Measurements from ENCODE around the gene PSMB3. TPM values are rescaled to one million over a fixed set of nuclear protein-coding genes. Genes with fewer than 3 reads are reported as not detected.

The PSMB3 gene
- polyA plus RNA-seq, 1 donor (not counting 4 experiments of a cell fraction or from before 2014, with no cell fraction given) = 294 TPM

DNA sequence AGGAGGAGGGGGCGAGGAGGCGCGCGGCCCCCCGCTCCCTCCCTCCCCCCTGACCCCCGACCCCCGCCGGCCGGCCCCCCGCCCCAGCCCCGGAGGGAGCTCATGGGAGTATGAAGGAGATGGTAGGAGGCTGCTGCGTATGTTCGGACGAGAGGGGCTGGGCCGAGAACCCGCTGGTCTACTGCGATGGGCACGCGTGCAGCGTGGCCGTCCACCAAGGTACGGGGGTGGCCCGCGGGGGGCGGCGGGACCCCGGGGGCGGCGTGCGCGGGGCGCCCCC is 47.1 kb upstream of the PSMB3 start:
- TF ChIP-seq, protein P1, sequence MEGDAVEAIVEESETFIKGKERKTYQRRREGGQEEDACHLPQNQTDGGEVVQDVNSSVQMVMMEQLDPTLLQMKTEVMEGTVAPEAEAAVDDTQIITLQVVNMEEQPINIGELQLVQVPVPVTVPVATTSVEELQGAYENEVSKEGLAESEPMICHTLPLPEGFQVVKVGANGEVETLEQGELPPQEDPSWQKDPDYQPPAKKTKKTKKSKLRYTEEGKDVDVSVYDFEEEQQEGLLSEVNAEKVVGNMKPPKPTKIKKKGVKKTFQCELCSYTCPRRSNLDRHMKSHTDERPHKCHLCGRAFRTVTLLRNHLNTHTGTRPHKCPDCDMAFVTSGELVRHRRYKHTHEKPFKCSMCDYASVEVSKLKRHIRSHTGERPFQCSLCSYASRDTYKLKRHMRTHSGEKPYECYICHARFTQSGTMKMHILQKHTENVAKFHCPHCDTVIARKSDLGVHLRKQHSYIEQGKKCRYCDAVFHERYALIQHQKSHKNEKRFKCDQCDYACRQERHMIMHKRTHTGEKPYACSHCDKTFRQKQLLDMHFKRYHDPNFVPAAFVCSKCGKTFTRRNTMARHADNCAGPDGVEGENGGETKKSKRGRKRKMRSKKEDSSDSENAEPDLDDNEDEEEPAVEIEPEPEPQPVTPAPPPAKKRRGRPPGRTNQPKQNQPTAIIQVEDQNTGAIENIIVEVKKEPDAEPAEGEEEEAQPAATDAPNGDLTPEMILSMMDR (optimal IDR thresholded peaks at IDR 0.05 in 1 of 3, IDR thresholded peaks at IDR 0.05 in 1 of 3, conservative IDR thresholded peaks at IDR 0.05 in 1 of 3; ENCODE audit: extremely low read depth in 1 of 3, insufficient read depth in 2 of 3, low read length in 3 of 3) = no peak
- no peak for TF ChIP-seq EZH2 (IDR thresholded peaks at IDR 0.05; ENCODE audit: low read length)
- H3K27me3 ChIP-seq (ENCODE audit: control insufficient read depth, extremely low read depth, insufficient read depth, low read length) = no peaks in the 10 kb centered on the region
- H3K9me1 ChIP-seq (ENCODE audit: control insufficient read depth, extremely low read depth, insufficient read depth, low read length) = no peaks in the 10 kb centered on the region
- no peak overlapping the region for H3K27ac ChIP-seq (ENCODE audit: control insufficient read depth, insufficient read depth, low read length)
- H3K79me2 ChIP-seq (ENCODE audit: control insufficient read depth, insufficient read depth, low read length) = no peaks in the 10 kb centered on the region
- peak overlapping the region; percentile 63 to 88 (median 84) for H3K4me3 ChIP-seq (ENCODE audit: control insufficient read depth in 2 of 3, extremely low read depth in 1 of 3, insufficient read depth in 2 of 3, low read depth in 1 of 3, low read length in 3 of 3)
- H4K20me1 ChIP-seq (ENCODE audit: control insufficient read depth, extremely low read depth, insufficient read depth, low read length) = no peaks in the 10 kb centered on the region
- H3K4me1 ChIP-seq (ENCODE audit: control insufficient read depth, extremely low read depth, insufficient read depth, low read length) = peaks cover 32% of the 10 kb centered on the region
- dilution Hi-C loops (cut with MboI; ENCODE audit: extremely low pct_ligation_motif_present, low sequenced_read_pairs) = no loop called here
- peaks cover 0 to 7% of the 10 kb centered on the region in 2 experiments for H3K36me3 ChIP-seq (ENCODE audit: control insufficient read depth in 2 of 2, extremely low read depth in 1 of 2, insufficient read depth in 2 of 2, low read length in 2 of 2)
- no peak for DNase-seq (ENCODE audit: low read depth, low spot score)
- peak overlapping the region; percentile 76 for H3K9ac ChIP-seq (ENCODE audit: control insufficient read depth, extremely low read depth, insufficient read depth, low read length)
- H3K4me2 ChIP-seq (ENCODE audit: control insufficient read depth, extremely low read depth, insufficient read depth, low read depth, low read length) = peak overlapping the region; percentile 91
- no peak overlapping the region for H2AFZ ChIP-seq (ENCODE audit: control insufficient read depth, low read length)
- no peak for FAIRE-seq
- H3K9me3 ChIP-seq (ENCODE audit: control insufficient read depth, low read depth, low read length) = no peaks in the 10 kb centered on the region

DNA sequence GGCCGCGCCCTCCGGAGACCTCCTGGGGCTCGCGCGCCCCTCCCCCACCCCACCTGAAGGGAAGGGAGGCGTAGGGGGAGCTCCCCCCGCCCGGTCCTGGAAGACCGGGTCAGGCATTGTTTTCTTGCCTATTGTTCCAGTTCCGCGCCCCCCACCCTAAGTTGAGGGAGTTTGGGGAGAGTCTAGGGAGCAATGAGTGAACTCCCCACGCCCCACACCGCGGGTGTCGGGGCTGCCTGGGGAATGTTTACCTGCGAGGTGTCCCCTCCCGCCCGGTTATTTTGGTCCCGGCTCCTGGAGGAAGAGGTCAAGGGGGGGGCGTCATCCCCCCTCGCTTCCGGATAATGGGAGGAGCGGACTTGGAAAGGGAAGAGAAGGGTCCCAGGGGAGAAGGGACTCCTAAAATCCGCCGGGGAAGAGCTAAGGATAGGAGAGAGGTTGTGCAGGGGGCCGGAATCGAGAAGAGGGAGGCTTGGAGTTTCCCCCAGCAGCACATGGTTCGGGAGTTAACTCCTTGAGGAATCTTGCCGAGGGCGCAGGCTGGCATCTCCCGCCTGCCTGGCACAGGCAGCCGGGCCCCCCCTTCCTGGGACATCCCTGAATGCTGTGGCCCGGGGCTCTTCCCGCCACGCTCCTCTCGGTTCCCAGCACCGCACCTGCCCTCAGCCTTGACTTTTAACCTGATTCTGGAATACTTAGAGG is 46.6 kb upstream of the PSMB3 start:
- FAIRE-seq = no peak
- Histone ChIP-seq H3K4me1 (ENCODE audit: control insufficient read depth, extremely low read depth, insufficient read depth, low read length) (peaks cover 32% of the 10 kb centered on the region), H3K9me1 (ENCODE audit: control insufficient read depth, extremely low read depth, insufficient read depth, low read length) (no peaks in the 10 kb centered on the region), H3K4me3 (ENCODE audit: control insufficient read depth in 2 of 3, extremely low read depth in 1 of 3, insufficient read depth in 2 of 3, low read depth in 1 of 3, low read length in 3 of 3) (peak overlapping the region; percentile 63 to 88 (median 84)), H2AFZ (ENCODE audit: control insufficient read depth, low read length) (peak overlapping the region; percentile 53), H4K20me1 (ENCODE audit: control insufficient read depth, extremely low read depth, insufficient read depth, low read length) (no peaks in the 10 kb centered on the region), H3K27me3 (ENCODE audit: control insufficient read depth, extremely low read depth, insufficient read depth, low read length) (no peaks in the 10 kb centered on the region), H3K36me3 (ENCODE audit: control insufficient read depth in 2 of 2, extremely low read depth in 1 of 2, insufficient read depth in 2 of 2, low read length in 2 of 2) (peaks cover 0 to 7% of the 10 kb centered on the region in 2 experiments), H3K79me2 (ENCODE audit: control insufficient read depth, insufficient read depth, low read length) (no peaks in the 10 kb centered on the region), H3K4me2 (ENCODE audit: control insufficient read depth, extremely low read depth, insufficient read depth, low read depth, low read length) (peak overlapping the region; percentile 91), H3K9me3 (ENCODE audit: control insufficient read depth, low read depth, low read length) (no peaks in the 10 kb centered on the region), H3K27ac (ENCODE audit: control insufficient read depth, insufficient read depth, low read length) (peak overlapping the region; percentile 40), H3K9ac (ENCODE audit: control insufficient read depth, extremely low read depth, insufficient read depth, low read length) (peak overlapping the region; percentile 76)
- dilution Hi-C loops (cut with MboI; ENCODE audit: extremely low pct_ligation_motif_present, low sequenced_read_pairs) = no loop called here
- TF ChIP-seq, protein P1 (optimal IDR thresholded peaks at IDR 0.05 in 1 of 3, IDR thresholded peaks at IDR 0.05 in 1 of 3, conservative IDR thresholded peaks at IDR 0.05 in 1 of 3; ENCODE audit: extremely low read depth in 1 of 3, insufficient read depth in 2 of 3, low read length in 3 of 3) = no peak
- no peak for TF ChIP-seq EZH2 (IDR thresholded peaks at IDR 0.05; ENCODE audit: low read length)
- no peak for DNase-seq (ENCODE audit: low read depth, low spot score)

Measured in keratinocyte (primary cell).